Measurements from ENCODE around the gene PRKAG2. TPM values are rescaled to one million over a fixed set of nuclear protein-coding genes. Genes with fewer than 3 reads are reported as not detected.
A peak's percentile ranks its signal among the peaks of the same experiment; 100 is the strongest.

Gene PRKAG2
- total and polyA plus RNA-seq, 2 experiments from 2014 or later = 9.1 to 14.9 TPM

DNA sequence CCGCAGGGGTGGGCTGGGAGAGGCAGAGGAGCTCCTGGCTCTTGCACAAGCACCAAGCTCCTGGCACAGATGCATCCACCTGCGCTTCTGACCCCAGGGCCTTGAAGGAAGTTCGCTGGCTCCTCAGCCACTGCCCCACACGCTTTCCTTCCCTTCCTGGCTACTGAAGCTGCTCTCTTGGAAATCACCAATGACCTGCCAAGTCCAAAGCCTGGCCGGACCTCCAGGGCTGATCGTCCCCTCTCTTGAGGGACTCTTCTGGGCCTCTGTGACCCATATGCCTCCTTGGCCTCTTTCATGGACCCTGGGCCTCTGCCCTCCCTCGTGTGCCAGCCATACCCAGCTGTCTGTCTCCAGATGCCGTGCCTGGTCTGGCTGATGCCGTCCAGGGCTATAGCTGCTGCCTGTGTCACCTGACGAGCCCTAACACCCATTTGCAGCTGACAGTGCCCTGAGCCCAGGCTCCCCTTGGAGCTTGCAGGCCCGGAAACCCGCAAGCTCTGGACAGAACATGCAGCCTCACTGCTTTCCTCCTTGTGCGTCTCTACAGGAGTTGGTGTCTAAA lies 113.4 kb downstream of the PRKAG2 start:
- Histone ChIP-seq H3F3A (replicated peaks; ENCODE audit: low read depth) (no peaks in the 10 kb centered on the region), H2AFZ (peak overlapping the region; percentile 92; the same call in 1 of the 2 replicates), H3K27ac (ENCODE audit: low read depth) (no peak overlapping the region), H3K4me3 (no peak overlapping the region), H3K9me2 (ENCODE audit: insufficient read depth) (no peaks in the 10 kb centered on the region), H4K20me1 (replicated peaks; ENCODE audit: insufficient read depth) (no peaks in the 10 kb centered on the region), H3K4me1 (ENCODE audit: insufficient read depth) (no peaks in the 10 kb centered on the region; the same call in 1 of the 2 replicates), H3K79me2 (replicated peaks; ENCODE audit: insufficient read depth) (no peaks in the 10 kb centered on the region), H3K4me2 (no peak overlapping the region), H3K27me3 (ENCODE audit: insufficient read depth) (no peaks in the 10 kb centered on the region), H3K36me3 (ENCODE audit: insufficient read depth) (no peaks in the 10 kb centered on the region)
- Mint-ChIP-seq H3K27me3 (ENCODE audit: insufficient read depth, low read depth, poor library complexity) (peaks cover 21% of the 10 kb centered on the region), H3K36me3 (ENCODE audit: low read depth) (no peaks in the 10 kb centered on the region; the same call in 2 of the 3 replicates), H3K4me1 (peaks cover 19% of the 10 kb centered on the region), H3K27ac (no peak overlapping the region), H3K9me3 (no peaks in the 10 kb centered on the region; the same call in 2 of the 3 replicates), H3K4me3 (no peak overlapping the region)
- DNase-seq (ENCODE audit: low spot score) = no peak
- no peak for ATAC-seq
- TF ChIP-seq, protein P1, sequence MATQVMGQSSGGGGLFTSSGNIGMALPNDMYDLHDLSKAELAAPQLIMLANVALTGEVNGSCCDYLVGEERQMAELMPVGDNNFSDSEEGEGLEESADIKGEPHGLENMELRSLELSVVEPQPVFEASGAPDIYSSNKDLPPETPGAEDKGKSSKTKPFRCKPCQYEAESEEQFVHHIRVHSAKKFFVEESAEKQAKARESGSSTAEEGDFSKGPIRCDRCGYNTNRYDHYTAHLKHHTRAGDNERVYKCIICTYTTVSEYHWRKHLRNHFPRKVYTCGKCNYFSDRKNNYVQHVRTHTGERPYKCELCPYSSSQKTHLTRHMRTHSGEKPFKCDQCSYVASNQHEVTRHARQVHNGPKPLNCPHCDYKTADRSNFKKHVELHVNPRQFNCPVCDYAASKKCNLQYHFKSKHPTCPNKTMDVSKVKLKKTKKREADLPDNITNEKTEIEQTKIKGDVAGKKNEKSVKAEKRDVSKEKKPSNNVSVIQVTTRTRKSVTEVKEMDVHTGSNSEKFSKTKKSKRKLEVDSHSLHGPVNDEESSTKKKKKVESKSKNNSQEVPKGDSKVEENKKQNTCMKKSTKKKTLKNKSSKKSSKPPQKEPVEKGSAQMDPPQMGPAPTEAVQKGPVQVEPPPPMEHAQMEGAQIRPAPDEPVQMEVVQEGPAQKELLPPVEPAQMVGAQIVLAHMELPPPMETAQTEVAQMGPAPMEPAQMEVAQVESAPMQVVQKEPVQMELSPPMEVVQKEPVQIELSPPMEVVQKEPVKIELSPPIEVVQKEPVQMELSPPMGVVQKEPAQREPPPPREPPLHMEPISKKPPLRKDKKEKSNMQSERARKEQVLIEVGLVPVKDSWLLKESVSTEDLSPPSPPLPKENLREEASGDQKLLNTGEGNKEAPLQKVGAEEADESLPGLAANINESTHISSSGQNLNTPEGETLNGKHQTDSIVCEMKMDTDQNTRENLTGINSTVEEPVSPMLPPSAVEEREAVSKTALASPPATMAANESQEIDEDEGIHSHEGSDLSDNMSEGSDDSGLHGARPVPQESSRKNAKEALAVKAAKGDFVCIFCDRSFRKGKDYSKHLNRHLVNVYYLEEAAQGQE (IDR thresholded peaks at IDR 0.05; ENCODE audit: unreplicated experiment) = no peak
- TF ChIP-seq, protein P2, sequence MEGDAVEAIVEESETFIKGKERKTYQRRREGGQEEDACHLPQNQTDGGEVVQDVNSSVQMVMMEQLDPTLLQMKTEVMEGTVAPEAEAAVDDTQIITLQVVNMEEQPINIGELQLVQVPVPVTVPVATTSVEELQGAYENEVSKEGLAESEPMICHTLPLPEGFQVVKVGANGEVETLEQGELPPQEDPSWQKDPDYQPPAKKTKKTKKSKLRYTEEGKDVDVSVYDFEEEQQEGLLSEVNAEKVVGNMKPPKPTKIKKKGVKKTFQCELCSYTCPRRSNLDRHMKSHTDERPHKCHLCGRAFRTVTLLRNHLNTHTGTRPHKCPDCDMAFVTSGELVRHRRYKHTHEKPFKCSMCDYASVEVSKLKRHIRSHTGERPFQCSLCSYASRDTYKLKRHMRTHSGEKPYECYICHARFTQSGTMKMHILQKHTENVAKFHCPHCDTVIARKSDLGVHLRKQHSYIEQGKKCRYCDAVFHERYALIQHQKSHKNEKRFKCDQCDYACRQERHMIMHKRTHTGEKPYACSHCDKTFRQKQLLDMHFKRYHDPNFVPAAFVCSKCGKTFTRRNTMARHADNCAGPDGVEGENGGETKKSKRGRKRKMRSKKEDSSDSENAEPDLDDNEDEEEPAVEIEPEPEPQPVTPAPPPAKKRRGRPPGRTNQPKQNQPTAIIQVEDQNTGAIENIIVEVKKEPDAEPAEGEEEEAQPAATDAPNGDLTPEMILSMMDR (conservative IDR thresholded peaks at IDR 0.05; ENCODE audit: low read depth in 2 of 2) = no peak
- TF ChIP-seq JUNB (IDR thresholded peaks at IDR 0.05; ENCODE audit: unreplicated experiment) (no peak), EZH2 (IDR thresholded peaks at IDR 0.05; ENCODE audit: low read depth, unreplicated experiment) (no peak), ZNF331 (CRISPR knock-in tag; IDR thresholded peaks at IDR 0.05; ENCODE audit: low read depth) (no peak), CREB1 (CRISPR knock-in tag; IDR thresholded peaks at IDR 0.05; ENCODE audit: low read depth) (no peak), POLR2AphosphoS5 (IDR thresholded peaks at IDR 0.05; ENCODE audit: low read depth) (no peak), NANOG (IDR thresholded peaks at IDR 0.05; ENCODE audit: borderline replicate concordance) (no peak), ZNF114 (CRISPR knock-in tag; IDR thresholded peaks at IDR 0.05) (no peak)
- TF ChIP-seq, protein P3, sequence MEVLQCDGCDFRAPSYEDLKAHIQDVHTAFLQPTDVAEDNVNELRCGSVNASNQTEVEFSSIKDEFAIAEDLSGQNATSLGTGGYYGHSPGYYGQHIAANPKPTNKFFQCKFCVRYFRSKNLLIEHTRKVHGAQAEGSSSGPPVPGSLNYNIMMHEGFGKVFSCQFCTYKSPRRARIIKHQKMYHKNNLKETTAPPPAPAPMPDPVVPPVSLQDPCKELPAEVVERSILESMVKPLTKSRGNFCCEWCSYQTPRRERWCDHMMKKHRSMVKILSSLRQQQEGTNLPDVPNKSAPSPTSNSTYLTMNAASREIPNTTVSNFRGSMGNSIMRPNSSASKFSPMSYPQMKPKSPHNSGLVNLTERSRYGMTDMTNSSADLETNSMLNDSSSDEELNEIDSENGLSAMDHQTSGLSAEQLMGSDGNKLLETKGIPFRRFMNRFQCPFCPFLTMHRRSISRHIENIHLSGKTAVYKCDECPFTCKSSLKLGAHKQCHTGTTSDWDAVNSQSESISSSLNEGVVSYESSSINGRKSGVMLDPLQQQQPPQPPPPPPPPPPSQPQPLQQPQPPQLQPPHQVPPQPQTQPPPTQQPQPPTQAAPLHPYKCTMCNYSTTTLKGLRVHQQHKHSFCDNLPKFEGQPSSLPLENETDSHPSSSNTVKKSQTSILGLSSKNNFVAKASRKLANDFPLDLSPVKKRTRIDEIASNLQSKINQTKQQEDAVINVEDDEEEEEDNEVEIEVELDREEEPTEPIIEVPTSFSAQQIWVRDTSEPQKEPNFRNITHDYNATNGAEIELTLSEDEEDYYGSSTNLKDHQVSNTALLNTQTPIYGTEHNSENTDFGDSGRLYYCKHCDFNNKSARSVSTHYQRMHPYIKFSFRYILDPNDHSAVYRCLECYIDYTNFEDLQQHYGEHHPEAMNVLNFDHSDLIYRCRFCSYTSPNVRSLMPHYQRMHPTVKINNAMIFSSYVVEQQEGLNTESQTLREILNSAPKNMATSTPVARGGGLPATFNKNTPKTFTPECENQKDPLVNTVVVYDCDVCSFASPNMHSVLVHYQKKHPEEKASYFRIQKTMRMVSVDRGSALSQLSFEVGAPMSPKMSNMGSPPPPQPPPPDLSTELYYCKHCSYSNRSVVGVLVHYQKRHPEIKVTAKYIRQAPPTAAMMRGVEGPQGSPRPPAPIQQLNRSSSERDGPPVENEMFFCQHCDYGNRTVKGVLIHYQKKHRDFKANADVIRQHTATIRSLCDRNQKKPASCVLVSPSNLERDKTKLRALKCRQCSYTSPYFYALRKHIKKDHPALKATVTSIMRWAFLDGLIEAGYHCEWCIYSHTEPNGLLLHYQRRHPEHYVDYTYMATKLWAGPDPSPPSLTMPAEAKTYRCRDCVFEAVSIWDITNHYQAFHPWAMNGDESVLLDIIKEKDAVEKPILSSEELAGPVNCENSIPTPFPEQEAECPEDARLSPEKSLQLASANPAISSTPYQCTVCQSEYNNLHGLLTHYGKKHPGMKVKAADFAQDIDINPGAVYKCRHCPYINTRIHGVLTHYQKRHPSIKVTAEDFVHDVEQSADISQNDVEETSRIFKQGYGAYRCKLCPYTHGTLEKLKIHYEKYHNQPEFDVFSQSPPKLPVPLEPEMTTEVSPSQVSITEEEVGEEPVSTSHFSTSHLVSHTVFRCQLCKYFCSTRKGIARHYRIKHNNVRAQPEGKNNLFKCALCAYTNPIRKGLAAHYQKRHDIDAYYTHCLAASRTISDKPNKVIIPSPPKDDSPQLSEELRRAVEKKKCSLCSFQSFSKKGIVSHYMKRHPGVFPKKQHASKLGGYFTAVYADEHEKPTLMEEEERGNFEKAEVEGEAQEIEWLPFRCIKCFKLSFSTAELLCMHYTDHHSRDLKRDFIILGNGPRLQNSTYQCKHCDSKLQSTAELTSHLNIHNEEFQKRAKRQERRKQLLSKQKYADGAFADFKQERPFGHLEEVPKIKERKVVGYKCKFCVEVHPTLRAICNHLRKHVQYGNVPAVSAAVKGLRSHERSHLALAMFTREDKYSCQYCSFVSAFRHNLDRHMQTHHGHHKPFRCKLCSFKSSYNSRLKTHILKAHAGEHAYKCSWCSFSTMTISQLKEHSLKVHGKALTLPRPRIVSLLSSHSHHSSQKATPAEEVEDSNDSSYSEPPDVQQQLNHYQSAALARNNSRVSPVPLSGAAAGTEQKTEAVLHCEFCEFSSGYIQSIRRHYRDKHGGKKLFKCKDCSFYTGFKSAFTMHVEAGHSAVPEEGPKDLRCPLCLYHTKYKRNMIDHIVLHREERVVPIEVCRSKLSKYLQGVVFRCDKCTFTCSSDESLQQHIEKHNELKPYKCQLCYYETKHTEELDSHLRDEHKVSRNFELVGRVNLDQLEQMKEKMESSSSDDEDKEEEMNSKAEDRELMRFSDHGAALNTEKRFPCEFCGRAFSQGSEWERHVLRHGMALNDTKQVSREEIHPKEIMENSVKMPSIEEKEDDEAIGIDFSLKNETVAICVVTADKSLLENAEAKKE (CRISPR knock-in tag; IDR thresholded peaks at IDR 0.05) = no peak
